PC-3 (cell line): ENCODE data around the gene SHOC1.

Experiments used
- CTCF ChIP-seq: fragments of 300-600 bp; sonication (generic); conservative IDR thresholded peaks from 2 replicates; pipeline ENCODE4 v1.5.1; 2017; ENCODE audit warnings: antibody characterized with exemption, low read depth, mild to moderate bottlenecking, low read length
- EZH2 ChIP-seq: fragments of 300-600 bp; sonication (generic); IDR thresholded peaks from one replicate; pipeline ENCODE4 v1.6.1; 2017; ENCODE audit warnings: antibody characterized with exemption, mild to moderate bottlenecking, low read length; ENCODE audit not compliant: unreplicated experiment
- EZH2phosphoT487 ChIP-seq: fragments of 300-600 bp; sonication (generic); IDR thresholded peaks from 2 replicates; pipeline ENCODE4 v1.6.1; 2018; ENCODE audit warnings: mild to moderate bottlenecking, antibody characterized with exemption, low read length, borderline replicate concordance

- no peak for TF ChIP-seq CTCF
- TF ChIP-seq EZH2 = no peak
- TF ChIP-seq EZH2phosphoT487 = no peak
Measured at GRCh38 chr9:111752455-111752854, 42.3 kb downstream of the SHOC1 start.
